HepG2 (cell line): ENCODE measurements around the gene RGS19. TPM values are rescaled to one million over a fixed set of nuclear protein-coding genes. Genes with fewer than 3 reads are reported as not detected.

Experiments used
- ADNP ChIP-seq: sonication (generic); formaldehyde crosslinking; IDR thresholded peaks from 2 replicates; pipeline ENCODE4 v1.4.0; 2020; ENCODE audit warnings: missing genetic modification reagents
- ISX ChIP-seq: sonication (generic); formaldehyde crosslinking; conservative IDR thresholded peaks from 2 replicates; pipeline ENCODE4 v1.5.0; 2020; ENCODE audit warnings: missing genetic modification reagents
- JUNB ChIP-seq: sonication (generic); formaldehyde crosslinking; IDR thresholded peaks from 2 replicates; pipeline ENCODE4 v1.8.0; 2022; ENCODE audit warnings: missing genetic modification reagents, mild to moderate bottlenecking, borderline replicate concordance
- NCOR1 ChIP-seq: fragments of 200-600 bp; sonication (generic); IDR thresholded peaks from 2 replicates; pipeline ENCODE4 v1.7.0; 2017; ENCODE audit warnings: antibody characterized with exemption, low read length, borderline replicate concordance
- NR3C1 ChIP-seq: sonication (generic); formaldehyde crosslinking; IDR thresholded peaks from 2 replicates; pipeline ENCODE4 v1.4.0; 2020; ENCODE audit warnings: missing genetic modification reagents
- SAFB2 ChIP-seq: sonication (generic); formaldehyde crosslinking; IDR thresholded peaks from 2 replicates; pipeline ENCODE4 v1.5.1; 2020; ENCODE audit warnings: missing genetic modification reagents, low read depth, mild to moderate bottlenecking, borderline replicate concordance
- ZNF230 ChIP-seq: sonication (generic); formaldehyde crosslinking; IDR thresholded peaks from 2 replicates; pipeline ENCODE4 v1.4.0; 2020; ENCODE audit warnings: mild to moderate bottlenecking, missing genetic modification reagents
- ZNF329 ChIP-seq: sonication (generic); formaldehyde crosslinking; IDR thresholded peaks from 2 replicates; pipeline ENCODE4 v1.9.0; 2021; ENCODE audit warnings: low read depth, mild to moderate bottlenecking, missing genetic modification reagents
- ZNF33B ChIP-seq: sonication (generic); formaldehyde crosslinking; IDR thresholded peaks from 2 replicates; pipeline ENCODE4 v1.5.1; 2020; ENCODE audit warnings: mild to moderate bottlenecking, missing genetic modification reagents
- ZNF343 ChIP-seq: sonication (generic); formaldehyde crosslinking; IDR thresholded peaks from 2 replicates; pipeline ENCODE4 v1.4.0; 2020; ENCODE audit warnings: mild to moderate bottlenecking, missing genetic modification reagents
- ZNF441 ChIP-seq: sonication (generic); formaldehyde crosslinking; IDR thresholded peaks from 2 replicates; pipeline ENCODE4 v1.7.0; 2021; ENCODE audit warnings: missing genetic modification reagents, borderline replicate concordance
- ZNF816 ChIP-seq: sonication (generic); formaldehyde crosslinking; IDR thresholded peaks from 2 replicates; pipeline ENCODE4 v1.8.0; 2022; ENCODE audit warnings: missing genetic modification reagents, mild to moderate bottlenecking, borderline replicate concordance
- ZNF850 ChIP-seq: sonication (generic); formaldehyde crosslinking; conservative IDR thresholded peaks from 2 replicates; pipeline ENCODE4 v1.9.0; 2021; ENCODE audit warnings: mild to moderate bottlenecking, missing genetic modification reagents
- ZNF883 ChIP-seq: sonication (generic); formaldehyde crosslinking; IDR thresholded peaks from 2 replicates; pipeline ENCODE4 v1.5.1; 2020; ENCODE audit warnings: mild to moderate bottlenecking, missing genetic modification reagents; ENCODE audit errors: not compliant biosample characterization
- polyA plus RNA-seq, 8 experiments: library from polyadenylated mRNA; depleted of rRNA in 3 of 8; stranded (reverse) in 7 of 8; unstranded in 1 of 8; fragments of >200 nt; fragmentation: Illumina TruSeq in 4 of 8; extraction: Trizol in 4 of 8; gene quantifications; 2 replicates each; pipeline versions ENCODE4 v1.2.1 to v1.2.3, GENCODE V29; 2011 to 2016; ENCODE audit warnings: low read depth in 4 of 8, missing spikeins in 1 of 8, mixed read lengths in 1 of 8; ENCODE audit not compliant: insufficient read depth in 1 of 8
- total RNA-seq, 5 experiments: library from RNA; depleted of rRNA; stranded (reverse); fragments of >200 nt; fragmentation: Illumina TruSeq; extraction: Trizol; gene quantifications; 2 replicates each; pipeline ENCODE4 v1.2.3, GENCODE V29; 2016; ENCODE audit warnings: low read depth in 1 of 5
- TF ChIP-seq, protein P1 (sequence below): sonication (generic); formaldehyde crosslinking; IDR thresholded peaks from 2 replicates; pipeline ENCODE4; 2020; ENCODE audit warnings: missing genetic modification reagents, mild to moderate bottlenecking, borderline replicate concordance
- TF ChIP-seq, protein P2 (sequence below): IDR thresholded peaks from 2 replicates; pipeline ENCODE4 v1.6.1; 2016; ENCODE audit warnings: low read depth, control low read depth
- TF ChIP-seq, protein P3 (sequence below): sonication (generic); formaldehyde crosslinking; IDR thresholded peaks from 2 replicates; pipeline ENCODE4 v1.5.0; 2020; ENCODE audit warnings: missing genetic modification reagents, mild to moderate bottlenecking, borderline replicate concordance
- TF ChIP-seq, protein P4 (sequence below): IDR thresholded peaks from 2 replicates; pipeline ENCODE4 v1.6.1; 2016; ENCODE audit warnings: low read depth, borderline replicate concordance
- TF ChIP-seq, protein P5 (sequence below): sonication (generic); formaldehyde crosslinking; IDR thresholded peaks from 2 replicates; pipeline ENCODE4 v1.5.0; 2020; ENCODE audit warnings: missing genetic modification reagents
- TF ChIP-seq, protein P6 (sequence below): sonication (generic); formaldehyde crosslinking; IDR thresholded peaks from 2 replicates; pipeline ENCODE4 v1.8.1; 2023; ENCODE audit warnings: mild to moderate bottlenecking, inconsistent platforms, moderate library complexity, missing genetic modification reagents, borderline replicate concordance

RGS19 gene
- total and polyA plus RNA-seq, 2 of the 13 experiments (the other 11 are each of a cell fraction or from before 2014, with no cell fraction given) = 10.7 to 11.9 TPM

DNA sequence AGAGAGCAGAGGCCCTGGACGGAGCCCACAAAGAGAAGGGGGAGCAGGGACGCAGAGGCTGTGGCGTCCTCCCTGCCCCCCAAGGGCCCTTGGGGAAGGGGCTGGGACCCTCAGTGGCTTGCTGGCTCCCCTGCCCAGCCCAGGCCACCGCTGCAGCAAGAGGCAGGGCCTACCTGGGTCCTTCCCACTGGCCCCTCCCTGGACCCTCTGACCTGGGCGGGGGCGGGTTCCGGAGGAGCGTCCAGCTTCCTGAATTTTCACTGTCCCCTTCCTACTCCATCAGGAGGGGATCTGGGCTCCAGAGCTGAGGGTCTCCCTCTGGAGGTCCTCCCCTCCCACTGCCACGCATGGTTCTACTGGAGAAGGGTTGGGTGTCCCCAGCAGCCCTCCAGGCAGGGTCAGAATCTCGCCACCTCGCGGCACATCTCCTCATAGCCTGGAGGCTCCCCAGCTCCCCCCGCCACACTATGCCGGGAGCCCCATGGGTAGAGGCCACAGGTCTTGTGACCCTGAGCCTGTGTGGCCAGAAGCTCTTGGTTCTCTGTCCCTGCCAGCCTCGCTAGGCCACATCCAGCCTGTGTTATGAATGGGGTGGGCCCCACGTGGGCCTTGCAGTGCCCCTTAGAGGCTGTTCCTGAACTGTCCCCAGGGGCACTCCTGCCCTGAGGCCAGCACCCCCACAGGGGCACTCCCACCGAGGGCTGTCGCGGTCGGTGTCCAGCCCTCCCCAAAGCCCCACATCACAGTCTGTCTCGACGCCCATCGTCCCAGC, 28.9 kb downstream of the RGS19 start (continued):
- TF ChIP-seq, protein P1, sequence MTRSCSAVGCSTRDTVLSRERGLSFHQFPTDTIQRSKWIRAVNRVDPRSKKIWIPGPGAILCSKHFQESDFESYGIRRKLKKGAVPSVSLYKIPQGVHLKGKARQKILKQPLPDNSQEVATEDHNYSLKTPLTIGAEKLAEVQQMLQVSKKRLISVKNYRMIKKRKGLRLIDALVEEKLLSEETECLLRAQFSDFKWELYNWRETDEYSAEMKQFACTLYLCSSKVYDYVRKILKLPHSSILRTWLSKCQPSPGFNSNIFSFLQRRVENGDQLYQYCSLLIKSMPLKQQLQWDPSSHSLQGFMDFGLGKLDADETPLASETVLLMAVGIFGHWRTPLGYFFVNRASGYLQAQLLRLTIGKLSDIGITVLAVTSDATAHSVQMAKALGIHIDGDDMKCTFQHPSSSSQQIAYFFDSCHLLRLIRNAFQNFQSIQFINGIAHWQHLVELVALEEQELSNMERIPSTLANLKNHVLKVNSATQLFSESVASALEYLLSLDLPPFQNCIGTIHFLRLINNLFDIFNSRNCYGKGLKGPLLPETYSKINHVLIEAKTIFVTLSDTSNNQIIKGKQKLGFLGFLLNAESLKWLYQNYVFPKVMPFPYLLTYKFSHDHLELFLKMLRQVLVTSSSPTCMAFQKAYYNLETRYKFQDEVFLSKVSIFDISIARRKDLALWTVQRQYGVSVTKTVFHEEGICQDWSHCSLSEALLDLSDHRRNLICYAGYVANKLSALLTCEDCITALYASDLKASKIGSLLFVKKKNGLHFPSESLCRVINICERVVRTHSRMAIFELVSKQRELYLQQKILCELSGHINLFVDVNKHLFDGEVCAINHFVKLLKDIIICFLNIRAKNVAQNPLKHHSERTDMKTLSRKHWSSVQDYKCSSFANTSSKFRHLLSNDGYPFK = no peak; the same call in none of the 2 replicates
- TF ChIP-seq ZNF329 (CRISPR knock-in tag) = no peak
- no peak for TF ChIP-seq ADNP (CRISPR knock-in tag)
- TF ChIP-seq, protein P2, sequence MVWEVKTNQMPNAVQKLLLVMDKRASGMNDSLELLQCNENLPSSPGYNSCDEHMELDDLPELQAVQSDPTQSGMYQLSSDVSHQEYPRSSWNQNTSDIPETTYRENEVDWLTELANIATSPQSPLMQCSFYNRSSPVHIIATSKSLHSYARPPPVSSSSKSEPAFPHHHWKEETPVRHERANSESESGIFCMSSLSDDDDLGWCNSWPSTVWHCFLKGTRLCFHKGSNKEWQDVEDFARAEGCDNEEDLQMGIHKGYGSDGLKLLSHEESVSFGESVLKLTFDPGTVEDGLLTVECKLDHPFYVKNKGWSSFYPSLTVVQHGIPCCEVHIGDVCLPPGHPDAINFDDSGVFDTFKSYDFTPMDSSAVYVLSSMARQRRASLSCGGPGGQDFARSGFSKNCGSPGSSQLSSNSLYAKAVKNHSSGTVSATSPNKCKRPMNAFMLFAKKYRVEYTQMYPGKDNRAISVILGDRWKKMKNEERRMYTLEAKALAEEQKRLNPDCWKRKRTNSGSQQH (CRISPR knock-in tag) = no peak
- peak; percentile 32; the same call in 1 of the 2 replicates for TF ChIP-seq NCOR1
- no peak for TF ChIP-seq ISX (CRISPR knock-in tag)
- TF ChIP-seq, protein P3, sequence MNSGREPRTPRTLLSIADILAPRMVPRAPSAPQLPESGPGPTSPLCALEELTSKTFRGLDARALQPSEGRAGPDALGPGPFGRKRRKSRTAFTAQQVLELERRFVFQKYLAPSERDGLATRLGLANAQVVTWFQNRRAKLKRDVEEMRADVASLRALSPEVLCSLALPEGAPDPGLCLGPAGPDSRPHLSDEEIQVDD (CRISPR knock-in tag) = no peak
- TF ChIP-seq, protein P4, sequence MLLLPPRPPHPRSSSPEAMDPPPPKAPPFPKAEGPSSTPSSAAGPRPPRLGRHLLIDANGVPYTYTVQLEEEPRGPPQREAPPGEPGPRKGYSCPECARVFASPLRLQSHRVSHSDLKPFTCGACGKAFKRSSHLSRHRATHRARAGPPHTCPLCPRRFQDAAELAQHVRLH (CRISPR knock-in tag) = no peak; the same call in 1 of the 2 replicates
- TF ChIP-seq SAFB2 (CRISPR knock-in tag) = no peak
- TF ChIP-seq ZNF816 (CRISPR knock-in tag) = no peak
- no peak for TF ChIP-seq ZNF343
- TF ChIP-seq ZNF230 (CRISPR knock-in tag) = no peak; the same call in 1 of the 2 replicates
- no peak for TF ChIP-seq ZNF33B
- peak; percentile 94 for TF ChIP-seq ZNF883 (CRISPR knock-in tag)
- no peak; the same call in 1 of the 2 replicates for TF ChIP-seq ZNF441 (CRISPR knock-in tag)
- no peak for TF ChIP-seq NR3C1
- no peak for TF ChIP-seq JUNB
- TF ChIP-seq, protein P5, sequence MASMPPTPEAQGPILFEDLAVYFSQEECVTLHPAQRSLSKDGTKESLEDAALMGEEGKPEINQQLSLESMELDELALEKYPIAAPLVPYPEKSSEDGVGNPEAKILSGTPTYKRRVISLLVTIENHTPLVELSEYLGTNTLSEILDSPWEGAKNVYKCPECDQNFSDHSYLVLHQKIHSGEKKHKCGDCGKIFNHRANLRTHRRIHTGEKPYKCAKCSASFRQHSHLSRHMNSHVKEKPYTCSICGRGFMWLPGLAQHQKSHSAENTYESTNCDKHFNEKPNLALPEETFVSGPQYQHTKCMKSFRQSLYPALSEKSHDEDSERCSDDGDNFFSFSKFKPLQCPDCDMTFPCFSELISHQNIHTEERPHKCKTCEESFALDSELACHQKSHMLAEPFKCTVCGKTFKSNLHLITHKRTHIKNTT (CRISPR knock-in tag) = 0 out of 2 replicates have a peak, but pooled peaks have one; percentile 67
- TF ChIP-seq, protein P6, sequence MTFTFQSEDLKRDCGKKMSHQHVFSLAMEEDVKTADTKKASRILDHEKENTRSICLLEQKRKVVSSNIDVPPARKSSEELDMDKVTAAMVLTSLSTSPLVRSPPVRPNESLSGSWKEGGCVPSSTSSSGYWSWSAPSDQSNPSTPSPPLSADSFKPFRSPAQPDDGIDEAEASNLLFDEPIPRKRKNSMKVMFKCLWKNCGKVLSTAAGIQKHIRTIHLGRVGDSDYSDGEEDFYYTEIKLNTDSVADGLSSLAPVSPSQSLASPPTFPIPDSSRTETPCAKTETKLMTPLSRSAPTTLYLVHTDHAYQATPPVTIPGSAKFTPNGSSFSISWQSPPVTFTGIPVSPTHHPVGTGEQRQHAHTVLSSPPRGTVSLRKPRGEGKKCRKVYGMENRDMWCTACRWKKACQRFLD (CRISPR knock-in tag) = peak; percentile 67; the same call in 1 of the 2 replicates
- TF ChIP-seq ZNF850 (CRISPR knock-in tag) = no peak
